CD14-positive monocyte (primary cell): ENCODE data around the gene USP48. TPM values are rescaled to one million over a fixed set of nuclear protein-coding genes. Genes with fewer than 3 reads are reported as not detected.
"Not testable (repeated sequence)": the region's sequence is repeated elsewhere in the genome, so short reads cannot be mapped to it uniquely, and the experiment has no call there.

ENCODE experiments used
- DNase-seq, 3 donors: peaks; one replicate each; pipeline ENCODE4 v3.0.0-alpha.2; 2011 to 2022
- H2AFZ ChIP-seq: 2 replicates; pipeline ENCODE4 v1.6.0; 2012; ENCODE audit warnings: mild to moderate bottlenecking, low read depth, low read length, inconsistent platforms; ENCODE audit not compliant: insufficient read depth, poor library complexity, severe bottlenecking
- H3K27ac ChIP-seq, 2 donors: 1 replicate in 1 of 2; 2 replicates in 1 of 2; pipeline ENCODE4 v1.5.1; 2012 to 2013; ENCODE audit warnings: low read length in 2 of 2, control low read depth in 1 of 2, inconsistent platforms in 1 of 2, low read depth in 1 of 2, mild to moderate bottlenecking in 1 of 2
- H3K27me3 ChIP-seq, 2 donors: one replicate each; pipeline versions ENCODE4 v1.6.0 to v1.6.1; 2011 to 2013; ENCODE audit warnings: low read length in 2 of 2; ENCODE audit not compliant: control insufficient read depth in 2 of 2, insufficient read depth in 2 of 2
- H3K36me3 ChIP-seq, 2 donors: replicated peaks in 1 of 2; 1 replicate in 1 of 2; 2 replicates in 1 of 2; pipeline versions ENCODE4 v1.5.1 to v1.6.1; 2012 to 2013; ENCODE audit warnings: low read length in 2 of 2, control low read depth in 1 of 2, inconsistent platforms in 1 of 2, mild to moderate bottlenecking in 1 of 2; ENCODE audit not compliant: insufficient read depth in 2 of 2, control insufficient read depth in 1 of 2
- H3K4me1 ChIP-seq, 2 donors: 1 replicate in 1 of 2; 2 replicates in 1 of 2; pipeline versions ENCODE4 v1.5.1 to v1.6.1; 2012 to 2013; ENCODE audit warnings: low read length in 2 of 2, control low read depth in 1 of 2, inconsistent platforms in 1 of 2, mild to moderate bottlenecking in 1 of 2, moderate library complexity in 1 of 2; ENCODE audit not compliant: insufficient read depth in 2 of 2, control insufficient read depth in 1 of 2
- H3K4me2 ChIP-seq: replicated peaks from 2 replicates; pipeline ENCODE3; 2012; ENCODE audit warnings: low read length, moderate library complexity, mild to moderate bottlenecking; ENCODE audit not compliant: poor library complexity, severe bottlenecking; ENCODE audit errors: extremely low read depth
- H3K4me3 ChIP-seq, 3 experiments: fragments of 200-600 bp in 1 of 3; sonication (generic) in 1 of 3; replicated peaks in 1 of 3; 1 replicate in 2 of 3; 2 replicates in 1 of 3; pipeline ENCODE4 v1.5.1; 2011 to 2013; ENCODE audit warnings: low read length in 3 of 3, mild to moderate bottlenecking in 3 of 3, control low read depth in 2 of 3, low read depth in 2 of 3, inconsistent platforms in 1 of 3, moderate library complexity in 1 of 3
- H3K79me2 ChIP-seq: 2 replicates; pipeline ENCODE4 v1.6.0; 2012; ENCODE audit warnings: mild to moderate bottlenecking, control low read depth, inconsistent platforms, low read length, moderate library complexity; ENCODE audit not compliant: insufficient read depth
- H3K9ac ChIP-seq: 2 replicates; pipeline ENCODE4 v1.6.0; 2017; ENCODE audit warnings: low read length, mild to moderate bottlenecking; ENCODE audit not compliant: insufficient read depth, poor library complexity, severe bottlenecking
- H3K9me3 ChIP-seq, 2 donors: replicated peaks in 1 of 2; 1 replicate in 1 of 2; 2 replicates in 1 of 2; pipeline versions ENCODE4 v1.5.1 to v1.6.1; 2012 to 2013; ENCODE audit warnings: low read length in 2 of 2, control low read depth in 1 of 2; ENCODE audit not compliant: control insufficient read depth in 1 of 2, insufficient read depth in 1 of 2
- H4K20me1 ChIP-seq: 2 replicates; pipeline ENCODE4 v1.6.0; 2012; ENCODE audit warnings: mild to moderate bottlenecking, low read length, control low read depth, moderate library complexity; ENCODE audit not compliant: insufficient read depth
- H3K27ac Mint-ChIP-seq, 7 donors: one replicate each; pipeline ENCODE4 v1.8.0; 2020; ENCODE audit warnings: mild to moderate bottlenecking in 7 of 7, mixed read lengths in 7 of 7, moderate library complexity in 6 of 7, inconsistent platforms in 2 of 7
- H3K27me3 Mint-ChIP-seq, 3 donors: one replicate each; pipeline ENCODE4 v1.8.0; 2021 to 2022; ENCODE audit warnings: low read depth in 3 of 3, mild to moderate bottlenecking in 3 of 3, mixed read lengths in 3 of 3, moderate library complexity in 3 of 3, inconsistent platforms in 1 of 3
- H3K36me3 Mint-ChIP-seq, 2 donors: one replicate each; pipeline ENCODE4 v1.8.0; 2020; ENCODE audit warnings: mixed read lengths in 2 of 2, inconsistent platforms in 1 of 2, mild to moderate bottlenecking in 1 of 2
- H3K4me1 Mint-ChIP-seq: one replicate; pipeline ENCODE4 v1.8.0; 2020; ENCODE audit warnings: mild to moderate bottlenecking, mixed read lengths
- H3K4me3 Mint-ChIP-seq, 2 donors: one replicate each; pipeline ENCODE4 v1.8.0; 2020; ENCODE audit warnings: mild to moderate bottlenecking in 2 of 2, mixed read lengths in 2 of 2, moderate library complexity in 1 of 2
- H3K9me3 Mint-ChIP-seq, 7 donors: one replicate each; pipeline ENCODE4 v1.8.0; 2020 to 2022; ENCODE audit warnings: mixed read lengths in 7 of 7, mild to moderate bottlenecking in 6 of 7, moderate library complexity in 6 of 7, inconsistent platforms in 2 of 7
- CTCF ChIP-seq: fragments of 200-600 bp; IDR thresholded peaks from one replicate; pipeline ENCODE4 v1.8.0; 2022; ENCODE audit warnings: antibody characterized with exemption, mild to moderate bottlenecking
- WGBS: methylation state at CpG from one replicate; pipeline ENCODE4 v1.1.5; 2013; ENCODE audit warnings: missing lambda C conversion rate; ENCODE audit not compliant: insufficient coverage; 5-methylcytosine and 5-hydroxymethylcytosine counted together
- intact Hi-C, 2 donors: fragments of 100-400 bp; cut with micrococcal nuclease; formaldehyde crosslinking; loops; one replicate each; pipeline versions ENCODE4 v1.15.0 to v1.15.1; 2023
- polyA plus RNA-seq, 3 donors: library from polyadenylated mRNA; depleted of rRNA in 1 of 3; unstranded in 2 of 3; stranded (reverse) in 1 of 3; fragments of 300-500 nt in 2 of 3; fragments of >200 nt in 1 of 3; fragmentation: Illumina TruSeq in 2 of 3; gene quantifications; 1 replicate in 2 of 3; 2 replicates in 1 of 3; pipeline ENCODE4 v1.2.3, GENCODE V29; 2012 to 2021

Gene USP48
- polyA plus RNA-seq, 3 donors = 26.5 to 40.2 (median 34.3) TPM

GRCh38 chr1:21674957-21675356 is 108.0 kb downstream of the USP48 start:
- Mint-ChIP-seq H3K27me3 (peaks cover 18 to 26% (median 21%) of the 10 kb centered on the region in 3 donors), H3K4me3 (no peak overlapping the region), H3K4me1 (peaks cover 11% of the 10 kb centered on the region), H3K36me3 (peaks cover 30 to 40% of the 10 kb centered on the region in 2 donors), H3K27ac (no peak overlapping the region), H3K9me3 (no peaks in the 10 kb centered on the region)
- Histone ChIP-seq H4K20me1 (peaks cover 34% of the 10 kb centered on the region), H3K36me3 (peaks cover 17 to 40% of the 10 kb centered on the region in 2 donors), H3K4me1 (peaks cover 9 to 10% of the 10 kb centered on the region in 2 donors), H3K4me3 (no peak overlapping the region), H3K4me2 (no peak overlapping the region), H3K9ac (no peak overlapping the region), H3K27ac (no peak overlapping the region), H2AFZ (no peak overlapping the region), H3K9me3 (no peaks in the 10 kb centered on the region), H3K79me2 (no peaks in the 10 kb centered on the region), H3K27me3 (peaks cover 11 to 23% of the 10 kb centered on the region in 2 donors)
- WGBS = 95% methylated on average over 7 of the region's 10 CpGs
- DNase-seq = no peak
- no peak for TF ChIP-seq CTCF
- intact Hi-C loops = no loop called here

- H3K4me3 Mint-ChIP-seq, H3K27ac Mint-ChIP-seq, H3K9me3 Mint-ChIP-seq, H3K9me3 ChIP-seq, H2AFZ ChIP-seq, H3K79me2 ChIP-seq, DNase-seq, H3K4me3 ChIP-seq, intact Hi-C loops, H3K27ac ChIP-seq, H3K4me2 ChIP-seq, H3K9ac ChIP-seq: not testable (repeated sequence)
- H3K4me1 Mint-ChIP-seq = peaks cover 18% of the 10 kb centered on the region
- Histone ChIP-seq H3K27me3 (peaks cover 13 to 29% of the 10 kb centered on the region in 2 donors), H4K20me1 (peaks cover 31% of the 10 kb centered on the region), H3K36me3 (peaks cover 11 to 29% of the 10 kb centered on the region in 2 donors), H3K4me1 (peaks cover 16 to 21% of the 10 kb centered on the region in 2 donors)
- peaks cover 20 to 29% of the 10 kb centered on the region in 2 donors for H3K36me3 Mint-ChIP-seq
- WGBS = 91% methylated on average over 6 of the region's 7 CpGs
- peaks cover 26 to 37% (median 27%) of the 10 kb centered on the region in 3 donors for H3K27me3 Mint-ChIP-seq
Observed at GRCh38 chr1:21673853-21674252, 109.1 kb downstream of the USP48 start.
